Measurements from ENCODE around the gene P2RX5.

- TF ChIP-seq ZBTB17 (tag by site-specific recombination; IDR thresholded peaks at IDR 0.05) (peak; percentile 48), CTCF (tag by site-specific recombination; IDR thresholded peaks at IDR 0.05) (no peak), SETDB1 (IDR thresholded peaks at IDR 0.05; ENCODE audit: insufficient read length, low read length) (no peak), ZFP37 (tag by site-specific recombination; IDR thresholded peaks at IDR 0.05) (no peak), KLF10 (tag by site-specific recombination; IDR thresholded peaks at IDR 0.05) (no peak), KLF16 (tag by site-specific recombination; IDR thresholded peaks at IDR 0.05) (no peak), ZBTB8A (tag by site-specific recombination; IDR thresholded peaks at IDR 0.05) (no peak), ZNF391 (tag by site-specific recombination; IDR thresholded peaks at IDR 0.05; ENCODE audit: borderline replicate concordance, low read depth) (no peak), ZNF530 (tag by site-specific recombination; IDR thresholded peaks at IDR 0.05; ENCODE audit: low read depth) (no peak), MEIS1 (CRISPR knock-in tag; IDR thresholded peaks at IDR 0.05; ENCODE audit: borderline replicate concordance) (no peak)
Observed at GRCh38 chr17:3639981-3640596, 55.9 kb downstream of the P2RX5 start.

Data from HEK293 (cell line).